GM20000 (cell line): ENCODE measurements around the gene EMC6.

Experiments
- DNase-seq: peaks from one replicate; pipeline ENCODE4 v3.0.0; 2012; ENCODE audit warnings: low spot score
- TF ChIP-seq, protein P1 (sequence below): IDR thresholded peaks from 2 replicates; pipeline ENCODE4 v1.5.1; 2012; ENCODE audit warnings: mild to moderate bottlenecking, control low read depth; ENCODE audit errors: extremely low read depth, missing control alignments

The EMC6 gene

DNA sequence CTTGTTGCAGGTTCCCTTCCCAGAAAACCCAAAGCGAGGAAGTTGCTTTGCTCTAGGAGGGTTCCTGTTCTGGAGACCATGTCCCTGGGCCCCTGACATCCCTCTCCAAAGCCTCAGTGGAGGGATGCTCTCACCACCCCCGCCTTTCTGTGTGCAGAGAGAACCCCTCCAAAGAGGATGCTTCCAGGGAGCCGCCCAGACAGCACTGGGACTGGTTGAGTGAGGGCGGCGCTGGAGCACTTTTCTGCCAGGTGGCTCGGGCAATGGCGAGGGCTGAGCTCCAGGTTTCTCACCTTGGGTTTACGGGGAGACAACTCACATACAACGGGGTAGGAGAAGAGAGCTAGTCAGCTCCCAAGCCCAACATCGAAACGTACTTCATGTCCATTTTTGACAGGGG, 7.3 kb downstream of the EMC6 start:
- no peak for DNase-seq
- TF ChIP-seq, protein P1, sequence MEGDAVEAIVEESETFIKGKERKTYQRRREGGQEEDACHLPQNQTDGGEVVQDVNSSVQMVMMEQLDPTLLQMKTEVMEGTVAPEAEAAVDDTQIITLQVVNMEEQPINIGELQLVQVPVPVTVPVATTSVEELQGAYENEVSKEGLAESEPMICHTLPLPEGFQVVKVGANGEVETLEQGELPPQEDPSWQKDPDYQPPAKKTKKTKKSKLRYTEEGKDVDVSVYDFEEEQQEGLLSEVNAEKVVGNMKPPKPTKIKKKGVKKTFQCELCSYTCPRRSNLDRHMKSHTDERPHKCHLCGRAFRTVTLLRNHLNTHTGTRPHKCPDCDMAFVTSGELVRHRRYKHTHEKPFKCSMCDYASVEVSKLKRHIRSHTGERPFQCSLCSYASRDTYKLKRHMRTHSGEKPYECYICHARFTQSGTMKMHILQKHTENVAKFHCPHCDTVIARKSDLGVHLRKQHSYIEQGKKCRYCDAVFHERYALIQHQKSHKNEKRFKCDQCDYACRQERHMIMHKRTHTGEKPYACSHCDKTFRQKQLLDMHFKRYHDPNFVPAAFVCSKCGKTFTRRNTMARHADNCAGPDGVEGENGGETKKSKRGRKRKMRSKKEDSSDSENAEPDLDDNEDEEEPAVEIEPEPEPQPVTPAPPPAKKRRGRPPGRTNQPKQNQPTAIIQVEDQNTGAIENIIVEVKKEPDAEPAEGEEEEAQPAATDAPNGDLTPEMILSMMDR, result no peak

- DNase-seq, result no peak
- TF ChIP-seq, protein P1, result no peak
These were observed 9.6 kb downstream of the EMC6 start for GRCh38 chr17:3678095-3678820.

DNA sequence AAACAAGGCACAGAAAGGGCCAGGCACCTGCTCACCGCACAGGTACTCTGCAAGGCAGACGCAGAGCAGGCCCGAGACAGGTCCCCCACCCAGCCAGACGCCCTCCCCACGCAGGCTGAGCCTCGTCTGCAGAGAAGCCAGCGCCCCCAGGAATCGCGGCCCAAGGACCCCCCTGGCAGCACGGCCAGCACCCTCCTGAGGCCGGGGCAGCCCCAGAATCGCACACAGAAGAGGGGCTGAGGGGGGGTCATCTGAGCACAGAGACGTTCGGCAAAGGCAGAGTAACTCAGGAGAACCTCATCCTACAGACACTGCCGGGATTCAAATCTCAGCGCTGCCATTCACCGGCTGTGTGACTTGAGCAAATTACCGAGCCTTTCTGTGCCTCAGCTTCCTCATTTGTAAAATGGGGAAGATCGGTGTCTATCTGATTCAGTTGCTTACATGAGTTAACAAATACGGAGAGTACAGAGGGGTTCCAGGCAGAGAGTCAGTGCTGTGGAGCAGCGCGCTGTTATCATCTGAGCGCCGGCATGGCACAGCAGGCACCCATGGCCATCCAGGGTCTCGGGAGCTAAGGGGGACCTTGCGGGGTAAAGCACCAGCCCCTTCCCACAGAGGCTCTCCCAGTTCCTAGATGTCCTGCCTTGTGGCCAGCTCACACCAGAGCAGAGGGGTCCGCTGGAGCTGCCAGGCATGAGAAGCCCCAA, 10.4 kb downstream of the EMC6 start:
- TF ChIP-seq, protein P1, result no peak
- DNase-seq, result no peak

DNA sequence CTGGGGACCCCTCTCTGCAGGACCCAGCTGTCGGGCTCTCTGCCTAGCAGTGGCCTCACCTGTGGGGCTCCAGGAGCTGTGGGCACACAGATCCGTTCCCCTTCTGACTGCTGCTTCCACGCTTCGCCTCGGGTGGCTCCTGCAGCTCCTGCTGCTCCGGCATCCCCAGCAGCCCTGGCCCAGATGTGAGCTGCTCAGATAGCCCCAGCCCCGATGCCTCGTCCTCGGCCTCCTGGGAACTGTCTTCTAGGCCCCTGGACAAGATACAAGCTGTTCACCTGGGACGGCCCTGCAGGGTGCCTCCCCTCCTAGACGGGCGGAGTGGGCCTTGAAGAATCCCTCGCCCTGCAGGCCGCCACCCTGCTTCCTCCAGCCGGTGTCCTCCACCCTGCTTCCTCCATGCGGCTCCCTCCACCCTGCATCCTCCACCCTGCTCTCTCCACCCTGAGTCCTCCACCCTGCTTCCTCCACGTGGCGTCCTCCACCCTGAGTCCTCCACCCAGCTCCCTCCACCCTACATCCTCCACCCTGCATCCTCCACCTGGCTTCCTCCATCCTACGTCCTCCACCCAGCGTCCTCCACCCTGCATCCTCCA, 11.0 kb downstream of the EMC6 start:
- TF ChIP-seq, protein P1, result no peak
- no peak for DNase-seq

GRCh38 chr17:3681057-3681456, 12.4 kb downstream of the EMC6 start:
- TF ChIP-seq, protein P1, result no peak
- DNase-seq, result no peak

DNA sequence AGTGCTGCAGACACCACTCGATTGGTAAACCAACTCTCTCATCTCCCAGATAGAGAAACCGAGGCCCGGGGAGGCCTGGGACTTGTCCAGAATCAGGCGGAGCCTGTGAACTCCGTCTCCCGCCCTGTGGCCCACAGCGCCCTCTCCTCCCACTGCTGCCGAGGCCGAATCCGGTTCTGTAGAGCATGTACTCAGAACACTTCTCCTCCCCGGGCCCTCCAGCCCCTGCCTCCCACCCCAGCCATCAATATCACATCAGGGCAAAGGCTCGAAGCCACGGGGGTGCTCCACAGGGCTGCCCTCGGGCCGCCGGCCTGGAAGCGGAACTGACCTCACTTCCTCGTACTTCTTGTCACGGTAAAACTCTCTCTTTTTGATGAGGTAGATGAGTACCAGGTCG, 13.0 kb downstream of the EMC6 start:
- no peak for DNase-seq
- TF ChIP-seq, protein P1, result no peak

DNA sequence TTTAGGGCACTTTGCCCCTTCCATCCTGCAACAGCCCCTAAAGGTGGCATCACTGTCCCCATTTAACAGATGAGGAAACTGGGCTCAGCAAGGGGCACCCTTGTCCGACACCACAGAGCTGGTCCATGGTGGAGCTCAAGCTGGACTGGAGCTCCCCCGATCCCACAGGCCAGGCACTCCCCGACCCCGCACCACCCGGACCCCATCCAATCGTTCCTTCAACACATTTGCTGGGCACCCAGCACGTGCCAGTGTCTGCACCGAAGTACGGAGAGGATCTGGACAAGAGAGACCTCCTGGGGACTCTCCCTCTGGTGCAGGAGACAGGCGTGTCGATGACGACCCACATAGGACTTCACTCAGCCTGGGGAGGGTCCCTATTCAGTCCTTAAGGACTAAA, 13.4 kb downstream of the EMC6 start:
- no peak for DNase-seq
- TF ChIP-seq, protein P1, result no peak
